K562 (cell line): ENCODE measurements around the gene PLXNB2. TPM values are rescaled to one million over a fixed set of nuclear protein-coding genes. Genes with fewer than 3 reads are reported as not detected.

ENCODE experiments used
- ATF1 ChIP-seq, 2 experiments: fragments of 450-650 bp in 1 of 2; IDR thresholded peaks; 2 replicates each; pipeline ENCODE4 v1.6.1; 2016; ENCODE audit warnings: missing compliant biosample characterization in 1 of 2, missing genetic modification characterization in 1 of 2
- BDP1 ChIP-seq: IDR thresholded peaks from 3 replicates; pipeline ENCODE4 v1.6.1; 2011; ENCODE audit not compliant: insufficient read length, insufficient read depth
- BHLHE40 ChIP-seq: IDR thresholded peaks from 2 replicates; pipeline ENCODE4 v1.6.1; 2011; ENCODE audit warnings: low read length, improper control_type of control experiment
- CTBP1 ChIP-seq: fragments of 450-650 bp; IDR thresholded peaks from 2 replicates; pipeline ENCODE4 v1.6.1; 2016; ENCODE audit warnings: borderline replicate concordance
- FUS ChIP-seq: fragments of 200-400 bp; formaldehyde crosslinking; optimal IDR thresholded peaks from 2 replicates; pipeline ENCODE3; 2017; ENCODE audit warnings: low read depth, low read length
- KDM2B ChIP-seq: fragments of 250-450 bp; sonication (Bioruptor Pico); IDR thresholded peaks from 2 replicates; pipeline ENCODE4 v1.8.0; 2021; ENCODE audit warnings: mild to moderate bottlenecking, moderate library complexity
- MTA1 ChIP-seq: fragments of 450-650 bp; IDR thresholded peaks from 2 replicates; pipeline ENCODE4 v1.6.1; 2017; ENCODE audit warnings: borderline replicate concordance
- NFATC3 ChIP-seq: fragments of 450-650 bp; IDR thresholded peaks from 2 replicates; pipeline ENCODE4 v1.6.1; 2017; ENCODE audit warnings: mild to moderate bottlenecking
- RBM25 ChIP-seq: fragments of 200-400 bp; formaldehyde crosslinking; IDR thresholded peaks from 2 replicates; pipeline ENCODE4 v1.6.1; 2018; ENCODE audit warnings: low read length, low read depth, moderate library complexity; ENCODE audit not compliant: severe bottlenecking
- STAG1 ChIP-seq: sonication (generic); formaldehyde crosslinking; IDR thresholded peaks from 2 replicates; pipeline ENCODE4 v1.5.0; 2020; ENCODE audit warnings: missing genetic modification reagents, borderline replicate concordance
- XRCC4 ChIP-seq: IDR thresholded peaks from one replicate; pipeline ENCODE4 v1.6.1; 2011; ENCODE audit not compliant: insufficient read depth, insufficient read length; ENCODE audit errors: extremely low read depth
- ZNF133 ChIP-seq: fragments of 250-450 bp; sonication (Bioruptor Pico); IDR thresholded peaks from 2 replicates; pipeline ENCODE4 v1.4.0; 2020; ENCODE audit warnings: mild to moderate bottlenecking
- ZZZ3 ChIP-seq: fragments of 450-650 bp; IDR thresholded peaks from 2 replicates; pipeline ENCODE4 v1.6.1; 2016; ENCODE audit warnings: antibody characterized with exemption, mild to moderate bottlenecking, moderate library complexity
- polyA plus RNA-seq, 8 experiments: library from polyadenylated mRNA; depleted of rRNA in 4 of 8; stranded (reverse) in 5 of 8; unstranded in 3 of 8; fragments of >200 nt; fragmentation: Nextera tagmentation in 2 of 8; fragmentation: Illumina TruSeq in 1 of 8; extraction: Ambion mirVana in 2 of 8; extraction: Trizol in 1 of 8; gene quantifications; 2 replicates each; pipeline versions ENCODE4 v1.2.1 to v1.2.3, GENCODE V29; 2011 to 2014; ENCODE audit warnings: inconsistent platforms in 1 of 8, missing spikeins in 1 of 8
- total RNA-seq, 7 experiments: library from RNA; depleted of rRNA in 6 of 7; stranded (reverse); fragments of >200 nt in 6 of 7; fragmentation: Illumina TruSeq in 2 of 7; extraction: Trizol in 2 of 7; gene quantifications; 2 replicates each; pipeline versions ENCODE4 v1.2.1 to v1.2.3, GENCODE V29; 2011 to 2021; ENCODE audit warnings: low replicate concordance in 1 of 7
- TF ChIP-seq, protein P1 (sequence below): IDR thresholded peaks from 2 replicates; pipeline ENCODE4 v1.6.1; 2011; ENCODE audit warnings: borderline replicate concordance, low read depth, mild to moderate bottlenecking, moderate library complexity, low read length; ENCODE audit not compliant: insufficient read depth, poor library complexity, severe bottlenecking
- TF ChIP-seq, protein P2 (sequence below): fragments of 250-450 bp; sonication (Bioruptor Pico); IDR thresholded peaks from 2 replicates; pipeline ENCODE4 v1.5.0; 2021
- TF ChIP-seq, protein P3 (sequence below): sonication (generic); formaldehyde crosslinking; IDR thresholded peaks from 2 replicates; pipeline ENCODE4 v1.8.0; 2022; ENCODE audit warnings: mild to moderate bottlenecking, missing genetic modification reagents, borderline replicate concordance
- TF ChIP-seq, protein P4 (sequence below): fragments of 250-450 bp; sonication (Bioruptor Pico); IDR thresholded peaks from 2 replicates; pipeline ENCODE4 v1.8.0; 2022; ENCODE audit warnings: moderate library complexity, mild to moderate bottlenecking, inconsistent platforms
- TF ChIP-seq, protein P5 (sequence below): fragments of 450-650 bp; formaldehyde crosslinking; IDR thresholded peaks from 2 replicates; pipeline ENCODE4 v1.4.0; 2020; ENCODE audit warnings: mild to moderate bottlenecking, mixed read lengths
- TF ChIP-seq, protein P6 (sequence below): fragments of 250-450 bp; sonication (Bioruptor Pico); IDR thresholded peaks from 2 replicates; pipeline ENCODE4 v1.5.0; 2021; ENCODE audit warnings: mild to moderate bottlenecking, borderline replicate concordance

Gene PLXNB2
- total and polyA plus RNA-seq, 9 of the 15 experiments (the other 6 are each of a cell fraction or from before 2014, with no cell fraction given), result 0.15 to 45.1 (median 13.6) TPM

DNA sequence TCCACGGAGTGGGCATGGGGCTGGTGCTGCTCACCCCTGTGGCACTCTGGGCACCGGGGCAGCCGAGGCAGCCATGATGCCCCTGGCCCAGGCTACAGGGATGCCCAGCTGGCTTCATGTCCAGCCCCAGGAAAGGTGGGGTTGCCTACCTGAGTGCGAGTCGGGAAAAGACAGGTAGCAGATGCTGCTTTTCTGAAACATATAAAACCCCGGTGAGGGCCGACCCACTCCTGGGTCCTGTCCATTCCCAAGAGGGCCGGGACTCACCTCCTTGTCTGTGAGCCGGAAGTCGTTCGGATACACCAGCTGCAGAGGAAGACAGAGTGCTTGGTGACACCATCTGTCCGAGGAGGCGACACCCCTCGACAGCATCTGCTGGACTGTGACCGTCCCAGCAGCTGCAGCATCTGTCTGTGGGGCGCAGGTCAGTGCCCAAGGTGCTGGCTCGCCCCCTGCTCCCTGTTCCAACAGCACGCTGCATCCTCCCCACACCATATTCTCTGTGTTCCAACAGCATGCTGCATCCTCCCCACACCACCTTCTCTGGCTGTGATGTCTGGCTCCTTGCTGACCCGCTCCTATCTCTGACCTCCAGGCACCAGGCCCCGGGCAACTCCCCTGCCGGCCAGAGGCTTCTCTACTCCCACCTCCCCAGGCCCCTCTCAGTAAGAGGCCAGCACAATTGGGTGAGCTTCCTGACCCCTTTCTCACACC lies 11.4 kb upstream of the PLXNB2 start (continued):
- TF ChIP-seq CTBP1 (peak; percentile 72; the same call in 1 of the 2 replicates), ZNF133 (no peak), RBM25 (no peak), BDP1 (no peak), FUS (no peak), XRCC4 (no peak), BHLHE40 (no peak), NFATC3 (no peak), ZZZ3 (no peak), KDM2B (CRISPR knock-in tag) (no peak), STAG1 (CRISPR knock-in tag) (no peak), MTA1 (no peak), ATF1 (CRISPR knock-in tag; IDR thresholded peaks at IDR 0.05) (no peak), ATF1 (tag; IDR thresholded peaks at IDR 0.05) (peak; percentile 83)
- TF ChIP-seq, protein P1, sequence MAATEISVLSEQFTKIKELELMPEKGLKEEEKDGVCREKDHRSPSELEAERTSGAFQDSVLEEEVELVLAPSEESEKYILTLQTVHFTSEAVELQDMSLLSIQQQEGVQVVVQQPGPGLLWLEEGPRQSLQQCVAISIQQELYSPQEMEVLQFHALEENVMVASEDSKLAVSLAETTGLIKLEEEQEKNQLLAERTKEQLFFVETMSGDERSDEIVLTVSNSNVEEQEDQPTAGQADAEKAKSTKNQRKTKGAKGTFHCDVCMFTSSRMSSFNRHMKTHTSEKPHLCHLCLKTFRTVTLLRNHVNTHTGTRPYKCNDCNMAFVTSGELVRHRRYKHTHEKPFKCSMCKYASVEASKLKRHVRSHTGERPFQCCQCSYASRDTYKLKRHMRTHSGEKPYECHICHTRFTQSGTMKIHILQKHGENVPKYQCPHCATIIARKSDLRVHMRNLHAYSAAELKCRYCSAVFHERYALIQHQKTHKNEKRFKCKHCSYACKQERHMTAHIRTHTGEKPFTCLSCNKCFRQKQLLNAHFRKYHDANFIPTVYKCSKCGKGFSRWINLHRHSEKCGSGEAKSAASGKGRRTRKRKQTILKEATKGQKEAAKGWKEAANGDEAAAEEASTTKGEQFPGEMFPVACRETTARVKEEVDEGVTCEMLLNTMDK, result no peak
- TF ChIP-seq, protein P2, sequence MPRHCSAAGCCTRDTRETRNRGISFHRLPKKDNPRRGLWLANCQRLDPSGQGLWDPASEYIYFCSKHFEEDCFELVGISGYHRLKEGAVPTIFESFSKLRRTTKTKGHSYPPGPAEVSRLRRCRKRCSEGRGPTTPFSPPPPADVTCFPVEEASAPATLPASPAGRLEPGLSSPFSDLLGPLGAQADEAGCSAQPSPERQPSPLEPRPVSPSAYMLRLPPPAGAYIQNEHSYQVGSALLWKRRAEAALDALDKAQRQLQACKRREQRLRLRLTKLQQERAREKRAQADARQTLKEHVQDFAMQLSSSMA (CRISPR knock-in tag), result no peak
- TF ChIP-seq, protein P3, sequence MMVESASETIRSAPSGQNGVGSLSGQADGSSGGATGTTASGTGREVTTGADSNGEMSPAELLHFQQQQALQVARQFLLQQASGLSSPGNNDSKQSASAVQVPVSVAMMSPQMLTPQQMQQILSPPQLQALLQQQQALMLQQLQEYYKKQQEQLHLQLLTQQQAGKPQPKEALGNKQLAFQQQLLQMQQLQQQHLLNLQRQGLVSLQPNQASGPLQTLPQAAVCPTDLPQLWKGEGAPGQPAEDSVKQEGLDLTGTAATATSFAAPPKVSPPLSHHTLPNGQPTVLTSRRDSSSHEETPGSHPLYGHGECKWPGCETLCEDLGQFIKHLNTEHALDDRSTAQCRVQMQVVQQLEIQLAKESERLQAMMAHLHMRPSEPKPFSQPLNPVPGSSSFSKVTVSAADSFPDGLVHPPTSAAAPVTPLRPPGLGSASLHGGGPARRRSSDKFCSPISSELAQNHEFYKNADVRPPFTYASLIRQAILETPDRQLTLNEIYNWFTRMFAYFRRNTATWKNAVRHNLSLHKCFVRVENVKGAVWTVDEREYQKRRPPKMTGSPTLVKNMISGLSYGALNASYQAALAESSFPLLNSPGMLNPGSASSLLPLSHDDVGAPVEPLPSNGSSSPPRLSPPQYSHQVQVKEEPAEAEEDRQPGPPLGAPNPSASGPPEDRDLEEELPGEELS (CRISPR knock-in tag), result no peak
- TF ChIP-seq, protein P4, sequence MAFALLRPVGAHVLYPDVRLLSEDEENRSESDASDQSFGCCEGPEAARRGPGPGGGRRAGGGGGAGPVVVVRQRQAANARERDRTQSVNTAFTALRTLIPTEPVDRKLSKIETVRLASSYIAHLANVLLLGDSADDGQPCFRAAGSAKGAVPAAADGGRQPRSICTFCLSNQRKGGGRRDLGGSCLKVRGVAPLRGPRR, result no peak
- TF ChIP-seq, protein P5, sequence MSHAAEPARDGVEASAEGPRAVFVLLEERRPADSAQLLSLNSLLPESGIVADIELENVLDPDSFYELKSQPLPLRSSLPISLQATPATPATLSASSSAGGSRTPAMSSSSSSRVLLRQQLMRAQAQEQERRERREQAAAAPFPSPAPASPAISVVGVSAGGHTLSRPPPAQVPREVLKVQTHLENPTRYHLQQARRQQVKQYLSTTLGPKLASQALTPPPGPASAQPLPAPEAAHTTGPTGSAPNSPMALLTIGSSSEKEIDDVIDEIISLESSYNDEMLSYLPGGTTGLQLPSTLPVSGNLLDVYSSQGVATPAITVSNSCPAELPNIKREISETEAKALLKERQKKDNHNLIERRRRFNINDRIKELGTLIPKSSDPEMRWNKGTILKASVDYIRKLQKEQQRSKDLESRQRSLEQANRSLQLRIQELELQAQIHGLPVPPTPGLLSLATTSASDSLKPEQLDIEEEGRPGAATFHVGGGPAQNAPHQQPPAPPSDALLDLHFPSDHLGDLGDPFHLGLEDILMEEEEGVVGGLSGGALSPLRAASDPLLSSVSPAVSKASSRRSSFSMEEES, result no peak
- TF ChIP-seq, protein P6, sequence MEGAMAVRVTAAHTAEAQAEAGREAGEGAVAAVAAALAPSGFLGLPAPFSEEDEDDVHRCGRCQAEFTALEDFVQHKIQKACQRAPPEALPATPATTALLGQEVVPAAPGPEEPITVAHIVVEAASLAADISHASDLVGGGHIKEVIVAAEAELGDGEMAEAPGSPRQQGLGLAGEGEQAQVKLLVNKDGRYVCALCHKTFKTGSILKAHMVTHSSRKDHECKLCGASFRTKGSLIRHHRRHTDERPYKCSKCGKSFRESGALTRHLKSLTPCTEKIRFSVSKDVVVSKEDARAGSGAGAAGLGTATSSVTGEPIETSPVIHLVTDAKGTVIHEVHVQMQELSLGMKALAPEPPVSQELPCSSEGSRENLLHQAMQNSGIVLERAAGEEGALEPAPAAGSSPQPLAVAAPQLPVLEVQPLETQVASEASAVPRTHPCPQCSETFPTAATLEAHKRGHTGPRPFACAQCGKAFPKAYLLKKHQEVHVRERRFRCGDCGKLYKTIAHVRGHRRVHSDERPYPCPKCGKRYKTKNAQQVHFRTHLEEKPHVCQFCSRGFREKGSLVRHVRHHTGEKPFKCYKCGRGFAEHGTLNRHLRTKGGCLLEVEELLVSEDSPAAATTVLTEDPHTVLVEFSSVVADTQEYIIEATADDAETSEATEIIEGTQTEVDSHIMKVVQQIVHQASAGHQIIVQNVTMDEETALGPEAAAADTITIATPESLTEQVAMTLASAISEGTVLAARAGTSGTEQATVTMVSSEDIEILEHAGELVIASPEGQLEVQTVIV, result no peak
